Skeletal muscle satellite cell (primary cell): ENCODE data around the gene C21orf91.
"Not testable (repeated sequence)": the region's sequence is repeated elsewhere in the genome, so short reads cannot be mapped to it uniquely, and the experiment has no call there.

Experiments
- H3K27me3 ChIP-seq: 2 replicates; pipeline ENCODE4 v1.7.0; 2013; ENCODE audit warnings: low read length; ENCODE audit not compliant: control insufficient read depth, insufficient read depth
- H3K36me3 ChIP-seq: 2 replicates; pipeline ENCODE4 v1.7.0; 2013; ENCODE audit warnings: mild to moderate bottlenecking, control low read depth, low read length; ENCODE audit not compliant: insufficient read depth
- H3K4me1 ChIP-seq: 2 replicates; pipeline ENCODE4 v1.7.0; 2013; ENCODE audit warnings: low read length; ENCODE audit not compliant: control insufficient read depth, insufficient read depth
- H3K4me2 ChIP-seq: 2 replicates; pipeline ENCODE4 v1.7.0; 2013; ENCODE audit warnings: mild to moderate bottlenecking, low read length
- H3K4me3 ChIP-seq: 2 replicates; pipeline ENCODE4 v1.7.0; 2013; ENCODE audit warnings: low read length
- H3K9ac ChIP-seq: 2 replicates; pipeline ENCODE4 v1.7.0; 2013; ENCODE audit warnings: mild to moderate bottlenecking, low read depth, low read length, moderate library complexity
- H3K9me3 ChIP-seq: replicated peaks from 2 replicates; pipeline ENCODE4 v1.7.0; 2013; ENCODE audit warnings: mild to moderate bottlenecking, control low read depth, low read length

Gene C21orf91

DNA sequence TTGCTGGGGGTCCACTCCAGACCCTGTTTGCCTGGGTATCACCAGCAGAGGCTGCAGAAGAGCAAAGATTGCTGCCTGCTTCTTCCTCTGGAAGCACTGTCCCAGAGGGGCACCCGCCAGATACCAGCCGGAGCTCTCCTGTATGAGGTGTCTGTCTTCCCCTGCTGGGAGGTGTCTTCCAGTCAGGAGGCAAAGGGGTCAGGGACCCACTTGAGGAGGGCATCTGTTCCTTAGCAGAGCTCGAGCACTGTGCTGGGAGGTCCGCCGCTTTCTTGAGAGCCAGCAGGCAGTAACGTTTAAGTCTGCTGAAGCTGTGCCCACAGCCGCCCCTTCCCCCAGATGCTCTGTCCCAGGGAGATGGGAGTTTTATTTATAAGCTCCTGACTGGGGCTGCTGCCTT, 44.1 kb downstream of the C21orf91 start:
- H3K9me3 ChIP-seq, H3K4me1 ChIP-seq, H3K36me3 ChIP-seq, H3K27me3 ChIP-seq, H3K4me2 ChIP-seq, H3K9ac ChIP-seq, H3K4me3 ChIP-seq: not testable (repeated sequence)

GRCh38 chr21:17769447-17769845, 49.7 kb downstream of the C21orf91 start:
- Histone ChIP-seq H3K9me3 (no peaks in the 10 kb centered on the region), H3K4me2 (no peak overlapping the region), H3K4me1 (no peaks in the 10 kb centered on the region), H3K27me3 (no peaks in the 10 kb centered on the region), H3K4me3 (no peak overlapping the region), H3K36me3 (no peaks in the 10 kb centered on the region), H3K9ac (no peak overlapping the region)

DNA sequence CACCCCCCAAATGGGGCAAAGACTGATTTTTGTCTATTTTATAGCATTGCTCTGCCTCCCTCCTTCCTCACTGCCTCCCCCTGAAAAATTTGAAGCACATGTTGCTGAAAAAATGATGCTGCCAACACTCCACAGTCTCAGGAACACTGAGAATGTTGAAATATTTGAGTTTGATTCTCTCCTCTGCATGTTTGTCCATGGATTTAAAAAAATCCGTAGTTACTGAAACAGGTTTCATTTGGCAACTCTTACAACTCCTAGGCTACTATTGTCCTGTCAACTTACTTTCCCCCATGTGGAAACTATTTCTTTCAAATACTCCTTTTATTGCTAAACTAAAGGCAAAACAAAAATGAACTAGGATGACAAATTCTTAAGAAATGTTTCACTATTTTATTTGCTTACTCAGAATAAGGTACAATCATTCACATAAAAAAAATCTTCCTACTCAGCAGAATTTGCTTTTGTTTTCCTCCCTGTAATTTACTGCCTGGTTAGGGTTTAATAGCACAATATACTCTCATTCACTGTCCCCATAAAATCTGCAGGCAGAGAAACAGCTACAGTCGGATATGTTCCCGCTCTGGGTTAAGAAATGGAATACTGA, 50.2 kb downstream of the C21orf91 start:
- Histone ChIP-seq H3K27me3 (no peaks in the 10 kb centered on the region), H3K9me3 (no peaks in the 10 kb centered on the region), H3K9ac (no peak overlapping the region), H3K36me3 (no peaks in the 10 kb centered on the region), H3K4me3 (no peak overlapping the region), H3K4me1 (no peaks in the 10 kb centered on the region), H3K4me2 (no peak overlapping the region)

GRCh38 chr21:17765207-17765606, 53.9 kb downstream of the C21orf91 start:
- no peak overlapping the region for H3K4me3 ChIP-seq
- H3K9ac ChIP-seq = no peak overlapping the region
- H3K4me1 ChIP-seq = no peaks in the 10 kb centered on the region
- H3K9me3 ChIP-seq = no peaks in the 10 kb centered on the region
- no peak overlapping the region for H3K4me2 ChIP-seq
- no peaks in the 10 kb centered on the region for H3K27me3 ChIP-seq
- no peaks in the 10 kb centered on the region for H3K36me3 ChIP-seq

DNA sequence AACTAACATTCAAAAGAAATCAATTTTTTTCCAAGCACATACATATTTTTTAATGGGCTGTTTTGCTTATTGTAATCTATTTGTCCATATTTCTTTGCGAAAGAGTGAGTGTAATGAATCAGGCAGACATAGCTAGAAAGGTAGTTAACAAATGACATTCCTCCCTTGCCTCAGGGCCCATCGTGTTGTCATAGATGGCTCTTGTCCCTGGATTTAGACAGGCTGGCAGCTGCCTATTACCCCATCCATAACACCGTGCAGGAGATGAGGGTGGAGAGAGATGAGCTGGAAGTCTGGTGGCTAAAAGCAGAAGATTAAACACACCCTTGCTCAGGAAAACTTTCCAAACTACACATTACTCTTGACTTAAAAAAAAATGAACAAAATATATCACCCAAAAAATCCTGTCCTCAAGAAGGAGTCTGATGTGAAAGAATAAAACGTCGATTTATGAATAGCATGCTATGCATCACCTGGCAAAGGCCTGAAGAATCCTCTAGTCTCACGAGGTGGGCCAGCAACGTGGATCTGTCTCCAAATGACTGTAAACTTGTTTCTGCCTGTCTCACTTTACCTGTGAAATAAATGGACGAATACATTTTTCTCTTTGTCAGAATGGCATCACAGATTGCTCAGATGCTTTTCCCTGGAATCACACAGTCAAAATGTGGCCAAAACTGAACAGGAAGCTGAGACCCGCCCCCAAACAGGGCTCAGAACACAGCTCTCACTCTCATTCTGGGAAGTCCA, 55.7 kb downstream of the C21orf91 start:
- Histone ChIP-seq H3K4me3 (no peak overlapping the region), H3K9me3 (no peaks in the 10 kb centered on the region), H3K9ac (no peak overlapping the region), H3K27me3 (no peaks in the 10 kb centered on the region), H3K4me2 (no peak overlapping the region), H3K4me1 (no peaks in the 10 kb centered on the region), H3K36me3 (no peaks in the 10 kb centered on the region)

GRCh38 chr21:17759511-17760178, 59.5 kb downstream of the C21orf91 start:
- no peak overlapping the region for H3K4me3 ChIP-seq
- no peak overlapping the region for H3K4me2 ChIP-seq
- no peaks in the 10 kb centered on the region for H3K4me1 ChIP-seq
- no peaks in the 10 kb centered on the region for H3K36me3 ChIP-seq
- H3K9me3 ChIP-seq = no peaks in the 10 kb centered on the region
- no peak overlapping the region for H3K9ac ChIP-seq
- no peaks in the 10 kb centered on the region for H3K27me3 ChIP-seq

GRCh38 chr21:17758683-17759082, 60.5 kb downstream of the C21orf91 start:
- H3K9me3 ChIP-seq = no peaks in the 10 kb centered on the region
- H3K4me3 ChIP-seq = no peak overlapping the region
- H3K4me2 ChIP-seq = no peak overlapping the region
- no peaks in the 10 kb centered on the region for H3K4me1 ChIP-seq
- no peaks in the 10 kb centered on the region for H3K36me3 ChIP-seq
- H3K9ac ChIP-seq = no peak overlapping the region
- H3K27me3 ChIP-seq = no peaks in the 10 kb centered on the region

GRCh38 chr21:17757671-17758070, 61.5 kb downstream of the C21orf91 start:
- Histone ChIP-seq H3K36me3 (no peaks in the 10 kb centered on the region), H3K4me3 (no peak overlapping the region), H3K9me3 (no peaks in the 10 kb centered on the region), H3K9ac (no peak overlapping the region), H3K4me1 (no peaks in the 10 kb centered on the region), H3K4me2 (no peak overlapping the region), H3K27me3 (no peaks in the 10 kb centered on the region)

- Histone ChIP-seq H3K9me3 (no peaks in the 10 kb centered on the region), H3K36me3 (no peaks in the 10 kb centered on the region), H3K4me3 (no peak overlapping the region), H3K9ac (no peak overlapping the region), H3K27me3 (no peaks in the 10 kb centered on the region), H3K4me1 (no peaks in the 10 kb centered on the region), H3K4me2 (no peak overlapping the region)
Observed at GRCh38 chr21:17753736-17754135, 65.4 kb downstream of the C21orf91 start.

DNA sequence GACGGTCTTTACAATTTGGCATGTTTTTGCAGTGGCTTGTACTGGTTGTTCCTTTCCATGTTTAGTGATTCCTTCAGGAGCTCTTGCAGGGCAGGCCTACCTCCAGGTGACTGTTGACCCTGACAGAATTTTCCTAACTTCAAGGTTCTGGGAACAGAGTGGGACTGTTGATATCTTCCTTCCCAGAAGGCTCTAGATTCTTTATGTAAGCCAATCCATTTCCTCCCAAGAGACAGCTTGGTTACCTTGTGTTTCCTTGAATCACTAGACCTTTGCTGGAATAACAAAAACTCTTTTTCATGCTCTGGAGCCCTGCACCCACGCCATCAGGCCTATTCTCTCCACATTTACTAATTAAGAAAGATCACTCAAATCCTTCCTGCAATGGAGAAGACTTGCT, 67.0 kb downstream of the C21orf91 start:
- H3K9me3 ChIP-seq = no peaks in the 10 kb centered on the region
- no peaks in the 10 kb centered on the region for H3K27me3 ChIP-seq
- no peak overlapping the region for H3K4me3 ChIP-seq
- no peak overlapping the region for H3K4me2 ChIP-seq
- H3K9ac ChIP-seq = no peak overlapping the region
- H3K36me3 ChIP-seq = no peaks in the 10 kb centered on the region
- no peaks in the 10 kb centered on the region for H3K4me1 ChIP-seq

DNA sequence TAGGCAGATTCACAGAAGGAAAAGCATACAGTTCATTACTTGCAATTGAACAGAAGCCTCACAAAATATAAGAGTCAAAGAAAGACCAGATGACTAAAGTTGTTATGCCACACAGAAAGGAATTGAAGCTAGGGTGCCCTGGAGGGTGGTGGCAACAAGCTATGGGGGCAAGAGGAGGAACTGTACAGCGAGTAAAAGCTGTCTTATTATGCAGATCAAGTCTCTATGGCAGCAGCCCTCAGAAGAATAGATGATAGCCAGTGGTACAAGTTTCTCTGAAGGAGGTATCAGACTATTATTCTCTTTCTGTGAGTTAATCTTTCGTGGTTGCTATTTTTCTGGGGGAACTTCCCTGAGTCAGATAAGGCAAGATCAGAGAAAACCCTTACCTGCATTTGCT, 72.2 kb downstream of the C21orf91 start:
- Histone ChIP-seq H3K9ac (no peak overlapping the region), H3K4me3 (no peak overlapping the region), H3K36me3 (no peaks in the 10 kb centered on the region), H3K4me1 (no peaks in the 10 kb centered on the region), H3K27me3 (no peaks in the 10 kb centered on the region), H3K4me2 (no peak overlapping the region), H3K9me3 (no peaks in the 10 kb centered on the region)

- Histone ChIP-seq H3K27me3 (no peaks in the 10 kb centered on the region), H3K36me3 (no peaks in the 10 kb centered on the region), H3K4me3 (no peak overlapping the region), H3K9me3 (no peaks in the 10 kb centered on the region), H3K4me2 (no peak overlapping the region), H3K9ac (no peak overlapping the region), H3K4me1 (no peaks in the 10 kb centered on the region)
Observed at GRCh38 chr21:17745086-17745485, 74.1 kb downstream of the C21orf91 start.
